NCI-H524 treated with DMSO at 0.1 percent for 48 hours (cell line): Measurements from ENCODE around the gene ZSWIM9.
A peak's percentile ranks its signal among the peaks of the same experiment; 100 is the strongest.

Experiments used
- DNase-seq: peaks from one replicate; lab custom pipeline; 2025; lab: John Stamatoyannopoulos, UW

Gene ZSWIM9

GRCh38 chr19:48175578-48175977, 5.1 kb downstream of the ZSWIM9 start:
- DNase-seq: no peak

DNA sequence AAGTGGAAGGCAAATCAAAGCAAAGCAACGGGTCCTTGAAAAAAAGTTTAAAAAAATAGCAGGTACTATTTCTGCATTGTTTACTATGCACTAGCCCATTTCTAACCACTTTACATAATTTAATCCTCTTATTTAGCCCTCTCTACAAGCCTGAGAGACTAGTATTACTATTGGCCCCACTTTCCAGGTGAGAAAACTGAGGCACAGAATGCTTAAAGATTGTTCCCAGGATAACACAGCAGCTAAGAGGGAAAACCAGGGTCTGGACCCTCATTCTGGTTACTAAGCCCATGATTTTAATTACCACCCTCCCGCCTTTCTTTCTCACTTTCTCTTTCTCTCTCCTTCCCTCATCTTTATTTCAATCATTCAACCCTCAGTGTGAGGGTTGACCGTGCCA, 5.7 kb downstream of the ZSWIM9 start:
- no peak for DNase-seq

DNA sequence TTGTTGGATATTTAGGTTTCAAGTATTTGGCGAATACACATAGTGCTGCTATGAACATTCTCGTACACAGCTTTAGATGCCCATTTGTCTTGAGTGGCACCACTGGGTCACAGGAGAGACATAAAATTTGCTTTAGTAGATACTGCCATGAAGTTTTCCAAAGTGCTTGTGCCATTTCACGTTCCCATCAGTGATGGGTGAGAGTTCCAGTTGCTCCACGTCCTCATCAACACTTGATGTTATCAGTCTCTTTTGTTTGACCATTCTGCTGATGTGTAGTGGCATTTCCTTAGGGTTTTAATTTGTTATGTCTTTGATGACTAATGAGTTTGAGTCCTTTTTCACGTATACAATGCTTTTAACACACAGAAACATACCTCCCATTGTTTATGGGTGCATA, 11.0 kb downstream of the ZSWIM9 start:
- DNase-seq: no peak

GRCh38 chr19:48182434-48182833, 12.0 kb downstream of the ZSWIM9 start:
- no peak for DNase-seq

DNA sequence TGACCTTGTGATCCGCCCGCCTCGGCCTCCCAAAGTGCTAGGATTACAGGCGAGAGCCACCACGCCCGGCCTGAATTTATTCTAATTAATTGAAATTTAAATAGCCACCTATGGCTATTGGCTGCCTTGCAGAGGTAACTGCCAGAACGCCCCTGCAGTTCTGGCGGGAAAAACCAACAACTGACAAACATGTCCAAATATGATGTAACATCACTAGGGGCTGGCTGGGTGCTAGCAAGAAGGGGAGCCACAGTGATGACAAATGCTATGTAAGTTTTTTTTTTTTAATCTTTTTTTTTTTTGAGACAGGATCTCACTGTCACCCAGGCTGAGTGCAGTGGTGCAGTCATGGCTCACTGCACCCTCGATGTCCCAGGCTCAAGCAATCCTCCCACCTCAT, 12.9 kb downstream of the ZSWIM9 start:
- no peak for DNase-seq

DNA sequence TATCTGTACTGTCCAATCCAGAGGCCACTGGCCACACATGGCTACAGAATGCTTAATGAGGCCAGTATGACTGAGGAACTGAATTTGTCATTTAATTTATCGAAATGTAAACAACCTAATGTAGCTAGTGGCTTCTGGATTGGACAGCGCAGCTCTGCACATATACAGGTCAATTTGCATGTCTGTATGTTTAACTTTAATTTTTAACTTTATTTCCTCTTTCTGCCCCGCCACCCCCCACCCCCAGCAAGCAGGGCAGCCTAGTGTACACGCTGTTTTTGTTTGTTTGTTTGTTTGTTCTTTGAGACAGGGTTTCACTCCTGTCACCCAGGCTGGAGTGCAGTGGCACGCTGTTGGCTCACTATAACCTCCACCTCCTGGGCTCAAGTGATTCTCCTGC, 15.5 kb downstream of the ZSWIM9 start:
- DNase-seq: no peak

GRCh38 chr19:48186541-48186991, 16.1 kb downstream of the ZSWIM9 start:
- peak; percentile 85 for DNase-seq

GRCh38 chr19:48190288-48190884, 19.9 kb downstream of the ZSWIM9 start:
- peak; percentile 19 for DNase-seq

DNA sequence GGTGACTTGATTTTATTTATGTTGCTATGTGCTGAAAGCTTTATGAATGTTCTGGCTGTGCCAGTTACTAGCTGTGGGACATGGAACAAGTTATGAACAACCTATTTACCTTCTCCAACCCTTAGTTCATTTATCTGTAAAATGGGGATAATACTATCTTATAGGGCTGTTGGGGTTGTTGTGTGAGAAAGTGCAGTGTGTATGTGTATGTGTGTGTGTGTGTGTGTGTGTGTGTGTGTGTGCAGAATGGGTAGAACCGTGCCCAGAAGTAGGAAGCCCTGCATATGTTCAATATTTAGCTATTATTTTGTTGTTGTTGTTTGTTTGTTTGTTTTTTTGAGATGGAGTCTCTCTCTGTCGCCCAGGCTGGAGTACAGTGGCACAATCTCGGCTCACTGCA, 20.4 kb downstream of the ZSWIM9 start:
- DNase-seq: no peak

- no peak for DNase-seq
Observed at GRCh38 chr19:48192750-48193149, 22.3 kb downstream of the ZSWIM9 start.

DNA sequence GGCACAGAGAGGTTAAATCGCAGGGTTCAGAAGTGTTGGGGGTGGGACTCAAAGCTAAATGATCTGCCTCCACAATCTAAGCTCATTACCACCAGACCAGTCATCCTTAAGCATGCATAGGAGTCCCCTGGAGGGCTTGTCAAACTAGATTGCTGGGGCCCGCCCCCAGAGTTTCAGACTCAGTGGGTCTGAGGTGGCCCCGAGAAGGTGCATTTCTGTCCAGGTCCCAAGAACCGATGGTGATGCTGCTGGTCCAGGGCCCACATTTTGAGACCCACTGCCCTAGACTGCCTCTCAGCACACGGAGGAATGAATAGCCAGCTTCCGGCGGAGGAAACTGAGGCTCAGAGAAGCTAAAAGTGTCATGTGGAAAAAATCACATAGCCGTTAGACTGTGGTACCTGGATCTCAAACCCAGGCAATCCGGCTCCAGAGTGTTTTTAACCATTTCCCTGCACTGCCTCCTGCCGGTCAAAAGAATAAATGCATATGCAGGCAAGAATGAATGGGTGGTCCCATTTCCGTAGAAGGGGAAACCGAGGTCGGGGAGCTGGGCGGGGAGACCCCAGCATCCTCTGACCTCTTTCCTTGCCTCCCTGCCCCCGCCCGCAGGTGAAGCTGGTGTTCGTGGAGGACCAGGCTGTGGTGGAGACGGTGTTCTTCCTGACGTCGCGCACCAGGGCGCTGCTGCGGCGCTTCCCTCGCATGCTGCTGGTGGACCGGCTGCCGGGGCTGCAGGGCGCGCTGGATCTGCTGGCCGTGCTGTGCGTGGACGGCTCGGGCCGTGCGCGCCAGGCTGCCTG, 23.8 kb downstream of the ZSWIM9 start:
- DNase-seq: no peak

- DNase-seq: no peak
Observed at GRCh38 chr19:48194844-48195830, 24.7 kb downstream of the ZSWIM9 start.

DNA sequence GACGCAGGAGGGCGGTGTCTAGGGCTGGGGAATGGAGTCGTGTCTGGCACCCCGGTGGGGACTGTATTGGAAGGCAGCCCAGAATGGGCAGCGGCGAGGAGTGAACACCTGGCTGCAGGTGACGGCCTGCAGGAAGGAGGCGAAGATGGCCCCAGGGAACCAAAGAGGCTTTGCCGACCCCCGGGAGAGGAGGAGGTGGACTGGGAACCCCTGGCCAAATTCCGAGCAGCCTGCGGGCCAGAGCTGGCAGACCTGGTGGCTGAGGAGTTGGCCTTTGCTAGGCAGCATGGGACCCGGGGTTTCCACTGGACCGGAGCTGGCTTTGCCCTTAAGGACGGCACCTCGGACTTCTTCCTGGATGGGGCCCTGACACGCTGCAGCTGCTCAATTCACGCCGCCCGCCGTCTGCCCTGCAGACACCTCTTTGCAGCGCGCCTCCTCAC, 25.9 kb downstream of the ZSWIM9 start:
- DNase-seq: no peak

GRCh38 chr19:48196933-48197665, 26.6 kb downstream of the ZSWIM9 start:
- DNase-seq: no peak

GRCh38 chr19:48203222-48203793, 32.8 kb downstream of the ZSWIM9 start:
- DNase-seq: no peak

GRCh38 chr19:48203794-48204628, 33.5 kb downstream of the ZSWIM9 start:
- DNase-seq: peak; percentile 99

DNA sequence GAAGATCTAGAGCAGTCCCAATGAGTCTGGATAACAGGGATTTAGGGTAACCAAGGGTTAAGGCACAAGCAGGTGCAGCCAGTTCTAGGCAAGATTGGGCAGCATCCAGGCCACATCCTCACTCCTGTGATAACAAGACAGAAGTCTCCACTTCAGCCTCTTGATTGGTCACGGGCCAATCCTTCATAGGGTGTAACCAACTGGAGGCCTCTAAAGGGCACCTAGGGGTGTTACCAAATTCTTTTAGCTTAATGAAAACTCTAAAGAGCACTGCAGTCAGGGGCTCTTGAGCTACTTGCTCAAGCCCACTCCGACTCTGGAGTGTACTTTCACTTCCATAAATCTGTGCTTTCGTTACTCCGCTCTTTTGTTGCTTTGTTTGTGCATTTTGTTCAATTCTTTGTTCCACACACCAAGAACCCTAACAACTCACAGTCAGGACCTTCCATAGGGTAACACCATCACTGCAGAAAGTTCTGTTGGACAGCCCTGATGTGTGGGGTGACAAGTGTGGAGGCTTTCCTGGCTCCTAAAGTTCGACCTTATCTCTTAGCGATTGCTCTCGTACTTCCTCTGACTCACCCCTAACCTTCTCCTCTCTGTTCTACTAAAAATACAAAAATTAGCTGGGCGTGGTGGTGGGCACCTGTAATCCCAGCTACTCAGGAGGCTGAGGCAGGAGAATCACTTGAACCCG, 36.1 kb downstream of the ZSWIM9 start:
- no peak for DNase-seq

DNA sequence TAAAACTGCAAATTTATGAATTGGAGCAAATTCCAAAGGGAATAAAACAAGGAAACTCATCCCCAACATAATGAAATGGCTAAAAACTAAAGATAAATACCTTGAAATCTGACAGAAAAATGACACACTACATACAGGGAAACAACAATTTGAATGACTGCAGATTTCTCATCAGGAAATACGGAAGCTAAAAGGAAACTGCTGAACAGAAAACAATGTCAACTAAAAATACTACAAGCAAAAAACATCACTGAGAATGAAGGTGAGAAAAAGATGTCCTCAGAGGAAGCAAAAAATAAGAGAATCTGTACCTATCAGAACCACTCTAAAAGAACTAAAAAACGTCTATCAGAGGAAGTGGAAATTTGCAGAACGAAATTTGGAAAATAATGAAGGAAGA, 39.5 kb downstream of the ZSWIM9 start:
- DNase-seq: no peak

DNA sequence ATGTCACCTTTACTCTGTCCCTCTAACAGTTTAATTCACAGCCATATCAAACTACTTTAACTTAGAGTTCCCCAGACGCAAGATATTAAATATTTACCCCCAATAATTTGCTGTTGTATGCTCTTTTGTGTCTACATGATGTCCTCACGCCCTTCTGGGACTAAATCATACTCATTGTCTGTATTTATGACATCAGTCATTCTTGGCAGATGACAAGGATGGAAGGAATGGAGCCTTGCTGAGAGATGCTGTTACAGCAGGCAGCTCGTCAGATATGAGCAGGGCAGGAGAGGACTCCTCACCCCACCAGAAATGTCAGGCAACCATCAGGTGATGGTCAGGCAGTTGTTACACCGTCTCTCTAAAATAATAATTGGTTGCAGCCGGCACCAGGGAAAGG, 43.5 kb downstream of the ZSWIM9 start:
- DNase-seq: no peak

GRCh38 chr19:48216933-48217332, 46.5 kb downstream of the ZSWIM9 start:
- DNase-seq: no peak
